Left colon (tissue), 2 donors: ENCODE data around the gene KHNYN. TPM values are rescaled to one million over a fixed set of nuclear protein-coding genes. Genes with fewer than 3 reads are reported as not detected.

ENCODE experiments used
- ATAC-seq: fragments of 200-7000 bp; cut with Tn5 transposase; one replicate; pipeline ENCODE4 v1.9.1; 2020; ENCODE audit warnings: mild to moderate bottlenecking, moderate library complexity
- DNase-seq, 2 donors: peaks; one replicate each; pipeline ENCODE4 v3.0.0-alpha.2; 2020
- intact Hi-C, 2 donors: fragments of 100-400 bp; cut with DNase I in 1 of 2; cut with micrococcal nuclease in 1 of 2; formaldehyde crosslinking; loops; one replicate each; pipeline versions ENCODE4 v1.11.2 to v1.14.0; 2022; cut with DNase I, micrococcal nuclease
- total RNA-seq, 2 donors: library from RNA; stranded (reverse); fragmentation: NEBNext Ultra II Directional; extraction: Animal tissue kit (Norgen Biotek cat#: 25700); gene quantifications; one replicate each; pipeline ENCODE4 v1.2.1, GENCODE V29; 2021
- donor health status: DM: no; HTN: no; CAD: no.
- donor health status: DM: yes; HTN: yes; CAD: no.

KHNYN gene
- total RNA-seq, 2 donors from 2014 or later: 70.8 to 97.3 TPM

- intact Hi-C loops: no loop called here
- DNase-seq: peak; percentile 57 to 66
- ATAC-seq: peak; percentile 82
Measured at GRCh38 chr14:24398653-24399446, 30.9 kb upstream of the KHNYN start, which contains the start of gene NYNRIN. TSS of gene NYNRIN (plus strand) at chr14:24399003. CDS start at chr14:24399247, 244 bp downstream.

- intact Hi-C loops: no loop called here
- DNase-seq: peak; percentile 45 to 55
- ATAC-seq: peak; percentile 65
Measured at GRCh38 chr14:24399447-24399822, 30.3 kb upstream of the KHNYN start.

GRCh38 chr14:24399999-24400718, 29.6 kb upstream of the KHNYN start:
- intact Hi-C loops: no loop called here
- ATAC-seq: no peak
- no peak for DNase-seq

GRCh38 chr14:24401810-24402702, 27.7 kb upstream of the KHNYN start:
- intact Hi-C loops: no loop called here
- ATAC-seq (no peak), DNase-seq (no peak)

DNA sequence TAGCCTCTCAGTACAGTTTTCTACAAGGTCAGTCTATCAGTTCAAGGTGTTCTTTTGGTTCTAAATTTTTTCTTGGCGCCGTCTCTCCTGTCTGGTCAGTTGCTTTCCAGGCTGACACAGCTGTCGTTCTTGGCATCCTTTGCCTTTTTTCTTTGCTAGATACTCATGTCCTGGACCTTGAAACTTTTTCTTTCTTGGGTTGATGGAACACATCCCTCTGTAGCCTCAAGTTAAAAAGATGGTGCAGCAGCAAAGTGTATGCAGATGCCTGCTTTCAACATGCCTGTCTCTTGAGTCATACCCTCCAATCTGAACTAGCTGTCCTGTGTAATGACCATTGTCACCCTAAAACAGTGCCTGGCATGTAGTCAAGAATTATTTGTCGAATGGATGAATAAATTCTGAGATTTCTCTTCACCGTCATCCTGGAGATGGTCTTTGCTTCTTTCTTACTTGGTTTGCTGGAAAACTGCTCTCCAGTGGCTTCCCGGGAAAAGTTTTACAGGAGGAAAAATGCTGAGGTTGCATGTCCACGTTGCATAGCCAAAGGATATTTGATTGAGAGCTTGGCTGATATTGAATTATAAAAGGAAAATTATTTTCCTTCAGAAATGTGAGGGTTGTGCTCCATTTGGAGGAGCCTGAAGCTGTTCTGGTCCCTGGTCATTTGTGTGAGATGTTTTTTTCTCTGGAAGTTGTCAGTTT, 26.3 kb upstream of the KHNYN start:
- intact Hi-C loops: no loop called here
- ATAC-seq (no peak), DNase-seq (no peak)

- intact Hi-C loops: no loop called here
- DNase-seq (no peak), ATAC-seq (no peak)
Measured at GRCh38 chr14:24404814-24405213, 24.9 kb upstream of the KHNYN start.

DNA sequence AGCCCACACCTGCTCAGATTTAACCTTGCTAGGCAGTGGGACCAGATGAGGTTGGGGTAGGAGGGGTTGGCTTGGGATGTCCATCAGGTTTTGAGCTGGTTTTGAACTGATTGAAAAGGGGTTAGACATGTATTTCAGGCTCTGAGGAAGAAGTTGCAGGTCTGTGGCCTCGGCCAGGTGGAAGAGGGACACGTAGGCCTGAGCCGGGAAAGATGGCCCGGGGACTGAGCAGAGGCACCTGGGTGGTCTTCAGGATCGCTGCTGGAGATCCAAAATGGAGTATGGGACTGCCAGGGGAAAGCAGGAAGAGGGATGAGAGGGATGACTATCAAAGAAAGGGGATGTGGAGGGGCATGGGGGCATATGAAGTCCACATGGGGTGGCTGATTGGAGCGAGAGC, 23.3 kb upstream of the KHNYN start:
- ATAC-seq (no peak), DNase-seq (no peak)
- intact Hi-C loops: no loop called here

DNA sequence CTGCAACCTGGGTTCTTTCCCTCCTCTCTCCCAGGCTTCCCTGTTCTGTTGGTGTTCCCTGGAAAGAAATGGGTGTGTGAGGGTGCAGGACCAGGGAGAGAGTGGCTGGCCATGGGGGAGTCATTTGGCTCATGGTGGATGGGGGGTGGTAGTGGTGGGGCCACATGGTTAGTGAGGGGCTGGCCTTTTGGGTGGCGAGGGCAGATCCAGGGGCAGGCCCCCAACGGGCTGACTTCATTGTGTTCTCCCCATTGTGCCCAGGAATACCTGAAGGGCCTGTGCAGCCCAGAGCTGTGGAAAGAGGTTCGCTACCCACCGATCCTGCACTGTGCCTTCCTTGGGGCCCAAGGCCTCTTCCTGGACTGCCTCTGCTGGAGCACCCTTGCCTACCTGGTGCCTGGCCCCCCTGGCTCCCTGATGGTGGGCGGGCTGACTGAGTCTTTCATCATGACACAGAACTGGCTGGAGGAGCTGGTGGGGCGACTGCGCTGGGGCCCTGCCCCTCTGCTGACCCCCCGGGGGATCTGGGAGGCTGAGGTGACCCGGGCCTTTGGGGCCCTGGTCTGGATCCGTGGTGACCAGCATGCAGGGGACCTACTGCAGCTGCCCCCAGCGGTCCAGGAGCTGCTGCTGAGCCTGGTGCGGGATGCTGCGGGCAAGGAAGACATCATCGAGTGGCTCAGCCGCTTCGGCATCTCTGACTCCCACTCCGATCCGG, 22.0 kb upstream of the KHNYN start:
- intact Hi-C loops: no loop called here
- no peak for DNase-seq
- ATAC-seq: no peak

GRCh38 chr14:24408764-24409163, 21.0 kb upstream of the KHNYN start:
- DNase-seq (no peak), ATAC-seq (no peak)
- intact Hi-C loops: no loop called here

DNA sequence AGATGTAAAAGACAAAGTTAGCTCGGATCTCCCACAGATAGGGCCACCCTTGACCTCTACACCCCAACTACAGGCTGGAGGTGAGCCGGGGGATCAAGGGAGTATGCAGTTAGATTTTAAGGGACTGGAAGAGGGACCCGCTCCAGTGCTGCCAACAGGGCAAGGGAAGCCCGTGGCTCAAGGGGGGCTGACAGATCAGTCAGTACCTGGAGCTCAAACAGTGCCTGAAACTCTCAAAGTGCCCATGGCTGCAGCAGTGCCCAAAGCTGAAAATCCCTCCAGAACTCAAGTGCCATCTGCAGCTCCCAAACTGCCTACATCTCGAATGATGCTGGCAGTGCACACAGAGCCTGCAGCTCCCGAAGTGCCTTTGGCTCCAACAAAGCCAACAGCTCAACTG, 20.6 kb upstream of the KHNYN start:
- DNase-seq (no peak), ATAC-seq (no peak)
- intact Hi-C loops: no loop called here

DNA sequence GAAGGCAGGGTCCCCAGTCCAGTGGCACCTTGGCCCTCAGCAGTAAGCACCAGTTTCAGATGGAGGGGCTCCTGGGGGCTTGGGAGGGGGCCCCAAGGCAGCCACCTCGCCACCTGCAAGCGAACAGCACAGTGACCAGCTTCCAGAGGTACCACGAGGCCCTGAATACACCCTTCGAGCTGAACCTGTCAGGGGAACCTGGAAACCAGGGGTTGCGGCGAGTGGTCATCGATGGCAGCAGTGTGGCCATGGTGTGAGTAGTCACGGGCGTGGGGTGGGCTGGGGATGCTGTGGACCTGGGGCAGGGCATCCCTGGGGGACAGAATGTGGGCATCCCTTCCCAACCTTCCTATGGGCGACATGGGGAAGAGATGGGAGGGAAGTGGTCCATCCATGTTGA, 19.8 kb upstream of the KHNYN start:
- ATAC-seq (no peak), DNase-seq (no peak)
- intact Hi-C loops: no loop called here

- DNase-seq (peak in 1 of 2 donors; percentile 46), ATAC-seq (peak; percentile 73)
- intact Hi-C loops: no loop called here
Measured at GRCh38 chr14:24411443-24412389, 18.0 kb upstream of the KHNYN start.

- intact Hi-C loops: no loop called here
- DNase-seq: no peak
- no peak for ATAC-seq
Measured at GRCh38 chr14:24414077-24414476, 15.7 kb upstream of the KHNYN start.

GRCh38 chr14:24414732-24415420, 14.9 kb upstream of the KHNYN start:
- no peak for ATAC-seq
- peak in 1 of 2 donors; percentile 19 for DNase-seq
- intact Hi-C loops: no loop called here

GRCh38 chr14:24415421-24416253, 14.1 kb upstream of the KHNYN start:
- no peak for ATAC-seq
- intact Hi-C loops: no loop called here
- peak in 1 of 2 donors; percentile 24 for DNase-seq
